ENCODE data around the gene PTPRE.

DNA sequence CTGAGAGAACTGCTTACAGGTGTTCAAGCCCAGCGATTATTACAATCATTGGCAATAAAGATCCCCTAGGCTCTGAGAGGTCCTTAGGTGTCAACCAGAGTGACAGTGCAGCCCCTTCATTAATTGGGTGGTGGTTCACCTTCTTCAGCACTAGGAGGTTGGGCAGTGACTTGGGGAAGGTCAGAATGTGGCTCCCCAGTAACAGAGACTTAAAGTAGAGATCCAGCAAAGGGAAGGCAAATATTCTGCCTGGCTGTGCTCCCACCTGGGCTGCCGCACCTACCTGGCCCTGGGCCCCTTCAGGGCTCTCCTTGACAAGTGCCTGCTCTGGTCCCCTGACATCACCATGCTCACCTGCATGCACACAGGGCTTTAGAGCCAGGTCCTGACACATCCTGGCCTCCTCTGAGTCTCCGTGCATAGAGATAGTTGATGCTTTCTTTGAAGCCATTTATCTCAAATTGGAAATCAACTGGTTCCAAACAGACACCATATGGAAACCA, 16.0 kb upstream of the PTPRE start:
- TF ChIP-seq POLR2A (IDR thresholded peaks at IDR 0.05), result no peak
- TF ChIP-seq, protein P1, sequence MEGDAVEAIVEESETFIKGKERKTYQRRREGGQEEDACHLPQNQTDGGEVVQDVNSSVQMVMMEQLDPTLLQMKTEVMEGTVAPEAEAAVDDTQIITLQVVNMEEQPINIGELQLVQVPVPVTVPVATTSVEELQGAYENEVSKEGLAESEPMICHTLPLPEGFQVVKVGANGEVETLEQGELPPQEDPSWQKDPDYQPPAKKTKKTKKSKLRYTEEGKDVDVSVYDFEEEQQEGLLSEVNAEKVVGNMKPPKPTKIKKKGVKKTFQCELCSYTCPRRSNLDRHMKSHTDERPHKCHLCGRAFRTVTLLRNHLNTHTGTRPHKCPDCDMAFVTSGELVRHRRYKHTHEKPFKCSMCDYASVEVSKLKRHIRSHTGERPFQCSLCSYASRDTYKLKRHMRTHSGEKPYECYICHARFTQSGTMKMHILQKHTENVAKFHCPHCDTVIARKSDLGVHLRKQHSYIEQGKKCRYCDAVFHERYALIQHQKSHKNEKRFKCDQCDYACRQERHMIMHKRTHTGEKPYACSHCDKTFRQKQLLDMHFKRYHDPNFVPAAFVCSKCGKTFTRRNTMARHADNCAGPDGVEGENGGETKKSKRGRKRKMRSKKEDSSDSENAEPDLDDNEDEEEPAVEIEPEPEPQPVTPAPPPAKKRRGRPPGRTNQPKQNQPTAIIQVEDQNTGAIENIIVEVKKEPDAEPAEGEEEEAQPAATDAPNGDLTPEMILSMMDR (IDR thresholded peaks at IDR 0.05), result no peak

All from right lobe of liver (tissue), 4 donors.